Trophoblast cell (in vitro differentiated cells and primary cell): Measurements from ENCODE around the gene RALGAPA2.

Source experiments
- DNase-seq, 2 donors: peaks; one replicate each; pipeline ENCODE4 v3.0.0-alpha.2; 2016
- H2AFZ ChIP-seq: 2 replicates; pipeline ENCODE4 v1.6.1; 2013; ENCODE audit warnings: low read length, moderate library complexity, mild to moderate bottlenecking; ENCODE audit not compliant: insufficient read depth, poor library complexity
- H2AK5ac ChIP-seq: 2 replicates; pipeline ENCODE4 v1.6.1; 2013; ENCODE audit warnings: mild to moderate bottlenecking, low read length
- H2BK120ac ChIP-seq: 2 replicates; pipeline ENCODE4 v1.6.1; 2013; ENCODE audit warnings: low read length, mild to moderate bottlenecking, moderate library complexity; ENCODE audit not compliant: insufficient read depth, poor library complexity
- H2BK12ac ChIP-seq: 2 replicates; pipeline ENCODE4 v1.6.1; 2013; ENCODE audit warnings: mild to moderate bottlenecking, low read length, moderate library complexity
- H2BK5ac ChIP-seq: 2 replicates; pipeline ENCODE4 v1.6.1; 2013; ENCODE audit warnings: low read length, low read depth, moderate library complexity, mild to moderate bottlenecking; ENCODE audit not compliant: poor library complexity
- H3K14ac ChIP-seq: 2 replicates; pipeline ENCODE4 v1.6.1; 2013; ENCODE audit warnings: mild to moderate bottlenecking, low read length
- H3K18ac ChIP-seq: 2 replicates; pipeline ENCODE4 v1.6.1; 2013; ENCODE audit warnings: mild to moderate bottlenecking, low read length
- H3K23ac ChIP-seq: 2 replicates; pipeline ENCODE4 v1.6.1; 2013; ENCODE audit warnings: low read length
- H3K27ac ChIP-seq: 2 replicates; pipeline ENCODE4 v1.5.1; 2013; ENCODE audit warnings: low read depth, mild to moderate bottlenecking, inconsistent platforms, low read length, moderate library complexity
- H3K27me3 ChIP-seq: 2 replicates; pipeline ENCODE4 v1.6.1; 2013; ENCODE audit warnings: inconsistent platforms, mild to moderate bottlenecking, low read length, moderate library complexity; ENCODE audit not compliant: insufficient read depth
- H3K36me3 ChIP-seq, 2 experiments: 1 replicate in 1 of 2; 2 replicates in 1 of 2; pipeline ENCODE4 v1.6.1; 2013; ENCODE audit warnings: low read length in 2 of 2, mild to moderate bottlenecking in 2 of 2, moderate library complexity in 1 of 2; ENCODE audit not compliant: insufficient read depth in 2 of 2, control insufficient read depth in 1 of 2
- H3K4ac ChIP-seq: 2 replicates; pipeline ENCODE4 v1.6.1; 2013; ENCODE audit warnings: low read depth, mild to moderate bottlenecking, low read length, moderate library complexity
- H3K4me1 ChIP-seq, 2 experiments: 1 replicate in 1 of 2; 2 replicates in 1 of 2; pipeline ENCODE4 v1.6.1; 2013; ENCODE audit warnings: low read length in 2 of 2, mild to moderate bottlenecking in 2 of 2, moderate library complexity in 1 of 2; ENCODE audit not compliant: insufficient read depth in 2 of 2, control insufficient read depth in 1 of 2
- H3K4me2 ChIP-seq: 2 replicates; pipeline ENCODE4 v1.6.1; 2013; ENCODE audit warnings: inconsistent platforms, mild to moderate bottlenecking, low read length, moderate library complexity
- H3K4me3 ChIP-seq: 2 replicates; pipeline ENCODE4 v1.5.1; 2013; ENCODE audit warnings: mild to moderate bottlenecking, low read depth, low read length, inconsistent platforms
- H3K79me1 ChIP-seq: one replicate; pipeline ENCODE4 v1.6.1; 2013; ENCODE audit warnings: low read length
- H3K79me2 ChIP-seq: 2 replicates; pipeline ENCODE4 v1.6.1; 2013; ENCODE audit warnings: low read length, mild to moderate bottlenecking; ENCODE audit not compliant: control insufficient read depth, insufficient read depth, poor library complexity
- H3K9ac ChIP-seq: 2 replicates; pipeline ENCODE4 v1.6.1; 2013; ENCODE audit warnings: mild to moderate bottlenecking, low read length
- H3K9me3 ChIP-seq: 2 replicates; pipeline ENCODE4 v1.6.1; 2013; ENCODE audit warnings: low read depth, mild to moderate bottlenecking, control low read depth, inconsistent platforms, low read length; ENCODE audit not compliant: insufficient read depth
- H4K12ac ChIP-seq: 2 replicates; pipeline ENCODE4 v1.6.1; 2013; ENCODE audit warnings: low read depth, mild to moderate bottlenecking, low read length, moderate library complexity
- H4K8ac ChIP-seq: 2 replicates; pipeline ENCODE4 v1.6.1; 2013; ENCODE audit warnings: low read depth, mild to moderate bottlenecking, low read length, moderate library complexity
- H4K91ac ChIP-seq: one replicate; pipeline ENCODE4 v1.6.1; 2013; ENCODE audit warnings: low read depth, mild to moderate bottlenecking, low read length, moderate library complexity
- WGBS: extraction: QIAGEN DNeasy Blood & Tissue Kit; methylation state at CpG from one replicate; pipeline ENCODE4 v1.1.7; 2013; ENCODE audit warnings: missing lambda C conversion rate; ENCODE audit not compliant: insufficient read length, insufficient coverage; ENCODE audit errors: extremely low coverage; 5-methylcytosine and 5-hydroxymethylcytosine counted together

Gene RALGAPA2

GRCh38 chr20:20521736-20522135 is 190.7 kb downstream of the RALGAPA2 start:
- WGBS, result no CpG with 5 or more reads among the region's 1 CpG
- no peak overlapping the region for H3K4ac ChIP-seq
- H3K27me3 ChIP-seq, result no peaks in the 10 kb centered on the region
- no peak for DNase-seq
- H2BK120ac ChIP-seq, result no peak overlapping the region
- no peak overlapping the region for H4K8ac ChIP-seq
- no peaks in the 10 kb centered on the region for H3K4me1 ChIP-seq
- no peak overlapping the region for H2AFZ ChIP-seq
- peaks cover 2% of the 10 kb centered on the region for H3K9me3 ChIP-seq
- no peak overlapping the region for H3K4me3 ChIP-seq
- H3K14ac ChIP-seq, result no peak overlapping the region
- no peak overlapping the region for H2BK12ac ChIP-seq
- no peak overlapping the region for H2AK5ac ChIP-seq
- peaks cover 0 to 2% of the 10 kb centered on the region in 2 experiments for H3K36me3 ChIP-seq
- no peaks in the 10 kb centered on the region for H3K79me2 ChIP-seq
- no peak overlapping the region for H2BK5ac ChIP-seq
- no peak overlapping the region for H3K23ac ChIP-seq
- no peak overlapping the region for H4K12ac ChIP-seq
- H3K27ac ChIP-seq, result no peak overlapping the region
- no peak overlapping the region for H3K9ac ChIP-seq
- no peak overlapping the region for H3K4me2 ChIP-seq
- no peaks in the 10 kb centered on the region for H3K79me1 ChIP-seq
- no peak overlapping the region for H4K91ac ChIP-seq
- no peak overlapping the region for H3K18ac ChIP-seq

GRCh38 chr20:20520776-20521175 is 191.7 kb downstream of the RALGAPA2 start:
- Histone ChIP-seq H3K79me2 (no peaks in the 10 kb centered on the region), H3K27ac (no peak overlapping the region), H3K4me1 (no peaks in the 10 kb centered on the region), H3K9ac (no peak overlapping the region), H3K9me3 (peaks cover 2% of the 10 kb centered on the region), H2AK5ac (no peak overlapping the region), H4K12ac (no peak overlapping the region), H3K23ac (no peak overlapping the region), H2BK120ac (no peak overlapping the region), H2BK5ac (no peak overlapping the region), H3K79me1 (no peaks in the 10 kb centered on the region), H3K18ac (no peak overlapping the region), H2AFZ (no peak overlapping the region), H3K14ac (no peak overlapping the region), H3K4me2 (no peak overlapping the region), H4K91ac (no peak overlapping the region), H3K36me3 (peaks cover 0 to 2% of the 10 kb centered on the region in 2 experiments), H3K4ac (no peak overlapping the region), H2BK12ac (no peak overlapping the region), H3K4me3 (no peak overlapping the region), H4K8ac (no peak overlapping the region), H3K27me3 (no peaks in the 10 kb centered on the region)
- peak; percentile 76 to 86 for DNase-seq
- WGBS, result no CpG with 5 or more reads among the region's 5 CpGs

- Histone ChIP-seq H3K9ac (no peak overlapping the region), H2BK12ac (no peak overlapping the region), H3K9me3 (peaks cover 10% of the 10 kb centered on the region), H4K91ac (no peak overlapping the region), H3K14ac (no peak overlapping the region), H2AK5ac (no peak overlapping the region), H3K18ac (no peak overlapping the region), H3K4me1 (no peaks in the 10 kb centered on the region), H3K79me2 (no peaks in the 10 kb centered on the region), H2BK120ac (no peak overlapping the region), H3K36me3 (peaks cover 0 to 2% of the 10 kb centered on the region in 2 experiments), H3K79me1 (no peaks in the 10 kb centered on the region), H4K8ac (no peak overlapping the region), H3K23ac (peak overlapping the region; percentile 47), H2AFZ (no peak overlapping the region), H2BK5ac (no peak overlapping the region), H4K12ac (no peak overlapping the region), H3K4me3 (no peak overlapping the region), H3K27ac (no peak overlapping the region), H3K4me2 (no peak overlapping the region), H3K27me3 (no peaks in the 10 kb centered on the region), H3K4ac (no peak overlapping the region)
- DNase-seq, result no peak
Observed at GRCh38 chr20:20519269-20519668, 193.2 kb downstream of the RALGAPA2 start.

GRCh38 chr20:20518263-20518662 is 194.2 kb downstream of the RALGAPA2 start:
- H3K9ac ChIP-seq, result no peak overlapping the region
- no peaks in the 10 kb centered on the region for H3K27me3 ChIP-seq
- peaks cover 15% of the 10 kb centered on the region for H3K9me3 ChIP-seq
- H2BK120ac ChIP-seq, result no peak overlapping the region
- no peak overlapping the region for H3K4me3 ChIP-seq
- H4K8ac ChIP-seq, result no peak overlapping the region
- H2AFZ ChIP-seq, result no peak overlapping the region
- H3K27ac ChIP-seq, result no peak overlapping the region
- H3K14ac ChIP-seq, result no peak overlapping the region
- H3K18ac ChIP-seq, result no peak overlapping the region
- no peak overlapping the region for H2AK5ac ChIP-seq
- no peaks in the 10 kb centered on the region for H3K79me2 ChIP-seq
- no peak overlapping the region for H4K12ac ChIP-seq
- no peak for DNase-seq
- H3K4me2 ChIP-seq, result no peak overlapping the region
- H3K36me3 ChIP-seq, result peaks cover 0 to 2% of the 10 kb centered on the region in 2 experiments
- no peak overlapping the region for H3K4ac ChIP-seq
- no peaks in the 10 kb centered on the region for H3K4me1 ChIP-seq
- no peak overlapping the region for H2BK5ac ChIP-seq
- no peaks in the 10 kb centered on the region for H3K79me1 ChIP-seq
- WGBS, result 100% methylated on average over 1 of the region's 8 CpGs
- H2BK12ac ChIP-seq, result no peak overlapping the region
- no peak overlapping the region for H3K23ac ChIP-seq
- no peak overlapping the region for H4K91ac ChIP-seq
